CD1c-positive myeloid dendritic cell (primary cell): ENCODE data around the gene ELAVL4.

Experiments used
- DNase-seq: peaks from one replicate; pipeline ENCODE4 v3.0.0-alpha.2; 2016; ENCODE audit errors: extremely low spot score

Gene ELAVL4

GRCh38 chr1:50108497-50109059, at the start of gene ELAVL4:
ELAVL4 (plus strand) TSS chr1:50108920; CDS start chr1:50109190, 270 bp downstream.
- DNase-seq = peak; percentile 47

GRCh38 chr1:50060279-50060678, 48.4 kb upstream of the ELAVL4 start:
- DNase-seq = no peak

DNA sequence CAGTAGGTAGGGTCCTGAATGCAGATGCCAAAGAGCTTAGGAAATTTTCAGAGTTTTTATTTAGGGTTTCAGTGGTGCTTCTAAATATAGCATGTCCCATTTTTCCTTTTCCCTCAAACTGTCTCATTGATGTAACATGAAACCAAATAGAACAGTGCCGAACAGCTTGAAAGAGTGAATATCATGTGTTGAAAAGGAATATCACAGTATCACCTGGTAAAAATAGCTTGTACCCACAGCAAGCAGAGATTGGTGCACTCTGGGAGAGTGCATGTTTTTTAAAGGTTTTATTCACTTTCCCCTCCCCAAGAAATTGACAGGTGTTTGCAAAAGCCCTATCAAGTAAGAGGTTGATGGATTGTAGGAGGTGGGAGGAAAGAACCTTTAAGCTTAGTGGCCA, 41.9 kb upstream of the ELAVL4 start:
- DNase-seq = no peak

GRCh38 chr1:50074931-50075330, 33.8 kb upstream of the ELAVL4 start:
- DNase-seq = no peak

- DNase-seq = no peak
These were observed 31.4 kb upstream of the ELAVL4 start for GRCh38 chr1:50077273-50077672.

- no peak for DNase-seq
These were observed 27.7 kb upstream of the ELAVL4 start for GRCh38 chr1:50080904-50081586.

DNA sequence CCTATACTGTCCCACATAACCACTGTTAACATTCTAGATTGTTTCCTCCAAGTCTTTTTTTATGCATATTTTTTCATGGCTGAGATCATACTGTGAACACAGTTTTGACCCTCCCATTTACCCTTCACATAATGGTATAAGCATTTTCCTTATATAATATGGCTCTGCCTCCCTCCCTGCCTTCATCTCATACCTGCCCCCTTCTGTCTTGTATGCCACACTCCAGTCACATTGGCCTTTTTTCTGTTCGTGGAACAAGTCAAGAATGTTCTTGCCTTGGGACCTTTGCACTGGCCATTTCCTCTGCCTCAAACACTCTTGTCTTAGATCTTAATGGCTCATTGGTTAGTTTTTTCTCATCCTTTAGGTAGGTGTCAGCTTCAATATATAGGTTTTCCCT, 24.3 kb upstream of the ELAVL4 start:
- DNase-seq = no peak

GRCh38 chr1:50091068-50091467, 17.7 kb upstream of the ELAVL4 start:
- no peak for DNase-seq

- peak; percentile 55 for DNase-seq
These were observed 13.0 kb upstream of the ELAVL4 start for GRCh38 chr1:50095716-50096115.

- peak; percentile 60 for DNase-seq
These were observed 11.6 kb upstream of the ELAVL4 start for GRCh38 chr1:50097021-50097679.

- DNase-seq = peak; percentile 9
These were observed 10.9 kb upstream of the ELAVL4 start for GRCh38 chr1:50097791-50098190.

- peak; percentile 43 for DNase-seq
These were observed 10.1 kb upstream of the ELAVL4 start for GRCh38 chr1:50098591-50099021.

DNA sequence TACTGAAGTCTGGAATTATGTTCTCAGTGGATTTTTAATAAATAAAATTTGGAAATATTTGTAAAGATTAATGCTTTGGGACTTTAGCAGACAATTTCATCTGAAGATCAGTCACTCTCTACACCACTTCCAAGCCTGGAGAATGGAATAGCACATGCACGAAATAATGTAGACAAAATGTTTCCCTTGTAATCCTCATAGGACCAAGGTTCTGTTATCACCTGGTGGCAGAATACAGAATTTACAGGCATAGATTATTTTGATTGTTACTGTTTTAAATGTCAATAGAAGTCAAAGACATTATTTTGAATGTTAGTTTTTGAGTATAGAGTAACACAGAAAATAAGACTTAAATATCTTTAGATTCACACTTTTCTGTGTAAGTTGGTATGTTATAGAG, 9.1 kb upstream of the ELAVL4 start:
- no peak for DNase-seq

- no peak for DNase-seq
These were observed 5.1 kb upstream of the ELAVL4 start for GRCh38 chr1:50103615-50104081.

DNA sequence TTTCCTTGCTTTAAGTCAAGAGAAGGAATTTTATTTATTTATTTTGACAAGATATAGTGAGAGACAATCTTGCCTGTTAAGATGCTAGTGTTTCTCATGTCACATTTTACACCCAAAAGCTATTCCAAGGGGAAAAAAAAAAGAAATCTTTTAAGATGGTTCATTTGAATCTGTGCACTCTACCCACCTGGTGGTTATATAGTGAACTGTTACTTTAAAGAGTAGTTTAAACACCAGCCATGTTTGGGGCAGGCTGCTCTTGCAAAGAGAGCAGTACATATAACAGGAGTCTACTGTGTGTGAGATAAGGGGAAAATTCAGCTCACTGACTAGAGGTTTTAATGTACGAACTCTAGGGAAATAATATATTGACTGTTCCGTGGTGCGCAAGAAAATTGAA, 3.3 kb upstream of the ELAVL4 start:
- no peak for DNase-seq

DNA sequence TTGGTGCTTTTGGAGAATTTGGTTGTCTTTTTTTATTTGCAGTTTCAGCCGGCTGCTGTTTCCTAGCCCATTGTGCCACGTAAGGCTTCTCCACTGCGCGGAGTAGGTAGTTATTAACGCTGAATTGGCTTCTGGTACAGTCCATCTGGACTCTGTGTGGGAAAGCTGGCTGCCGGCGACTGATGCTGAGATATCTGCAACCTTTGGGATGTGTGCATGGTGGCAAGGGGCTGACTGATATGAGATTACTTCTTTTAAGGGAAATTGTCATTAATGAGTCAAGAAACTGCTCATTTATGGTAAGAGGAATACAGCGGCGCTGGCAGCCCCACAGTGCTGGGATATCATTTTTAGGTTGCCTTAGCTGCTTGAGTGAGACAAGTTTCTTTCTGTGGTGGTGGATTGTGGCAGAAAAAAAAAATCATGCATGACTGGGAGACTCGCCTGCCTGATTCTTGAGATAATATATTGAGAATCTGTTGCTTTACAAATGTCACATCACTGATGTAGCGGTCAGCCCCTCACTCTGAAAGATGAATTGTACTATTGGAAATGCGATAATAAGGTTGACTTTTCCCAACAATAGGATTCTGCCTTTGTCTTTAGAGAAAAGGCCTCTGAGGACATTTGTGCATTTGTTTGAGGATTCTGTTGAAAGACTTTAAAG, 2.5 kb upstream of the ELAVL4 start:
- DNase-seq = no peak

DNA sequence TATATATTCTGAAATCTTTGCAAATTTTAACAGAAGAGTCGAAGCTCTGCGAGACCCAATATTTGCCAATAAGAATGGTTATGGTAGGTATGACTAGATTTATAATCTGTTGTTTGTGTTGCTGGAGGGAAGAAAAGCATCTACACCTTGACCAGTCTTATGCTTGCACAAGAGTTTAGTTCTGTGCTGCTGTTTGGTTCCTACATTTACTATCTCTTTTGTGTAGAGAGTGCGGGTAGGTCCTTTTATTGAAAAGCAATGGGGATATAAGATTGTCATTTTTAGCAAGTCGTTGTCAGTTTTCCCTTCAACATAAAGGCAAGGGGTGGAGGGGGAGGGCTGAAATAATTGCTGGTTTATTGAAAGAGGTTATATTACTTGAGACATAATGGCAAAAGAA, 396 bp downstream of the ELAVL4 start:
- DNase-seq = no peak

GRCh38 chr1:50109647-50110075, 941 bp downstream of the ELAVL4 start:
- DNase-seq = peak; percentile 75

DNA sequence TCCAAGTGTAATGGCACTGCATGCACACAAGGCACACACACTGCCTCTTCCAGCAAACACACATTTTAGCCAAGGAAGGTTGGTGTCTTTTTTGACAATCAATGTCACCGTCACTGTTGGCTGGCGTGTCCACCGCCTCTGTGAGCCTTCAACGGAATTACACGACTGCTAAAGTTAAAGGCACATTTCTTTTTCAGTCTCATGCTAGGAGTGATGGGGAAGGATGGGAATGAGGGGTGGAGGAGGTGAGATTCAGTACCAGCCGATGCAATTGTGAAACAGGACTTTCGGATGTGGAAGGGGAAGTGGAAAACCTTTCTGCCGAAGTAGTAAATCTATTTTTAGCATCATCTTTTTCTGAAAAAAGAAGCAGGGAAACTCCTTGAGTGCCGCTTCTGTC, 1.4 kb downstream of the ELAVL4 start:
- peak; percentile 75 for DNase-seq

- DNase-seq = no peak
These were observed 1.9 kb downstream of the ELAVL4 start for GRCh38 chr1:50110656-50111055.

- no peak for DNase-seq
These were observed 2.8 kb downstream of the ELAVL4 start for GRCh38 chr1:50111503-50111902.

- no peak for DNase-seq
These were observed 3.5 kb downstream of the ELAVL4 start for GRCh38 chr1:50112193-50112592.
